IMR-90 (cell line): ENCODE measurements around the gene AHR. TPM values are rescaled to one million over a fixed set of nuclear protein-coding genes. Genes with fewer than 3 reads are reported as not detected.
"Not testable (repeated sequence)": the region's sequence is repeated elsewhere in the genome, so short reads cannot be mapped to it uniquely, and the experiment has no call there.

Source experiments
- ATAC-seq: fragments of 200-7000 bp; cut with Tn5 transposase; 2 replicates; pipeline ENCODE4 v1.9.1; 2020; ENCODE audit warnings: low read depth, mild to moderate bottlenecking, moderate library complexity
- BruUV-seq: library from RNA; stranded (reverse); fragments of 400-500 nt; replicated peaks from 2 replicates; lab custom pipeline; 2021; lab: Mats Ljungman, UMichigan
- CTCF ChIA-PET: fragments of 300-600 bp; formaldehyde crosslinking; extraction: SDS; loops from one replicate; lab custom pipeline; 2021; ENCODE audit warnings: antibody characterized with exemption; lab: Yijun Ruan, JAX
- POLR2A ChIA-PET: fragments of 300-600 bp; sonication (Branson Sonifier 250); formaldehyde crosslinking; loops from one replicate; lab custom pipeline; 2022; ENCODE audit warnings: antibody characterized with exemption; ENCODE audit not compliant: unreplicated experiment; lab: Charles Lee
- DNase-seq: peaks from one replicate; pipeline ENCODE4 v3.0.0; 2013
- H2AFZ ChIP-seq: replicated peaks from 2 replicates; pipeline ENCODE3; 2013; ENCODE audit warnings: low read length, mild to moderate bottlenecking; ENCODE audit not compliant: poor library complexity
- H2AK5ac ChIP-seq: 2 replicates; pipeline ENCODE4 v1.6.1; 2013; ENCODE audit warnings: low read depth, low read length, inconsistent platforms
- H2AK9ac ChIP-seq: replicated peaks from 2 replicates; pipeline ENCODE3; 2013; ENCODE audit warnings: mild to moderate bottlenecking, low read depth, low read length, moderate library complexity; ENCODE audit not compliant: poor library complexity
- H2BK120ac ChIP-seq: 2 replicates; pipeline ENCODE4 v1.6.1; 2013; ENCODE audit warnings: low read depth, low read length, inconsistent platforms
- H2BK15ac ChIP-seq: 3 replicates; pipeline ENCODE4 v1.6.1; 2013; ENCODE audit warnings: low read depth, low read length, inconsistent platforms
- H2BK20ac ChIP-seq: 2 replicates; pipeline ENCODE4 v1.6.1; 2013; ENCODE audit warnings: low read depth, mild to moderate bottlenecking, inconsistent platforms, low read length, moderate library complexity
- H2BK5ac ChIP-seq: 2 replicates; pipeline ENCODE4 v1.6.1; 2013; ENCODE audit warnings: mild to moderate bottlenecking, low read depth, low read length, inconsistent platforms; ENCODE audit not compliant: poor library complexity, severe bottlenecking
- H3K14ac ChIP-seq: replicated peaks from 2 replicates; pipeline ENCODE4 v1.6.1; 2013; ENCODE audit warnings: low read depth, low read length, inconsistent platforms
- H3K18ac ChIP-seq: 2 replicates; pipeline ENCODE4 v1.6.1; 2013; ENCODE audit warnings: low read depth, low read length, control low read depth
- H3K23ac ChIP-seq: 2 replicates; pipeline ENCODE4 v1.6.1; 2013; ENCODE audit warnings: low read depth, low read length, inconsistent platforms
- H3K27ac ChIP-seq: 2 replicates; pipeline ENCODE4 v1.5.1; 2013; ENCODE audit warnings: mild to moderate bottlenecking, control low read depth, low read length; ENCODE audit not compliant: insufficient read depth
- H3K27me3 ChIP-seq: 2 replicates; pipeline ENCODE4 v1.6.1; 2013; ENCODE audit warnings: low read length; ENCODE audit not compliant: control insufficient read depth, insufficient read depth
- H3K36me3 ChIP-seq: 2 replicates; pipeline ENCODE4 v1.6.1; 2013; ENCODE audit warnings: low read length, mixed read lengths; ENCODE audit not compliant: control insufficient read depth, insufficient read depth
- H3K4ac ChIP-seq: 2 replicates; pipeline ENCODE4 v1.6.1; 2013; ENCODE audit warnings: low read depth, low read length, inconsistent platforms
- H3K4me1 ChIP-seq: 2 replicates; pipeline ENCODE4 v1.6.1; 2013; ENCODE audit warnings: low read length, mixed read lengths; ENCODE audit not compliant: control insufficient read depth, insufficient read depth
- H3K4me2 ChIP-seq: 2 replicates; pipeline ENCODE4 v1.6.1; 2013; ENCODE audit warnings: low read depth, mild to moderate bottlenecking, control low read depth, low read length, moderate library complexity
- H3K4me3 ChIP-seq: 2 replicates; pipeline ENCODE4 v1.5.1; 2013; ENCODE audit warnings: low read depth, mild to moderate bottlenecking, control low read depth, low read length, moderate library complexity; ENCODE audit not compliant: insufficient read depth
- H3K56ac ChIP-seq: 2 replicates; pipeline ENCODE4 v1.6.1; 2013; ENCODE audit warnings: low read length, inconsistent platforms; ENCODE audit not compliant: insufficient read depth; ENCODE audit errors: extremely low read depth
- H3K79me1 ChIP-seq, 2 experiments: 2 replicates each; pipeline ENCODE4 v1.6.1; 2013; ENCODE audit warnings: low read length in 2 of 2, inconsistent platforms in 1 of 2, low read depth in 1 of 2
- H3K9ac ChIP-seq: 2 replicates; pipeline ENCODE4 v1.6.1; 2013; ENCODE audit warnings: low read depth, low read length, control low read depth
- H3K9me1 ChIP-seq: 2 replicates; pipeline ENCODE4 v1.6.1; 2013; ENCODE audit warnings: low read length, inconsistent platforms; ENCODE audit not compliant: insufficient read depth
- H3K9me3 ChIP-seq: 2 replicates; pipeline ENCODE4 v1.6.1; 2013; ENCODE audit warnings: low read length; ENCODE audit not compliant: control insufficient read depth, insufficient read depth
- H4K20me1 ChIP-seq: 2 replicates; pipeline ENCODE4 v1.6.1; 2013; ENCODE audit warnings: low read length, inconsistent platforms; ENCODE audit not compliant: insufficient read depth
- H4K5ac ChIP-seq: 2 replicates; pipeline ENCODE4 v1.6.1; 2013; ENCODE audit warnings: mild to moderate bottlenecking, low read depth, low read length, control low read depth
- H4K8ac ChIP-seq, 2 experiments: 2 replicates each; pipeline ENCODE4 v1.6.1; 2013; ENCODE audit warnings: low read depth in 2 of 2, low read length in 2 of 2, control low read depth in 1 of 2, inconsistent platforms in 1 of 2
- H4K91ac ChIP-seq: 2 replicates; pipeline ENCODE4 v1.6.1; 2013; ENCODE audit warnings: low read depth, low read length, inconsistent platforms; ENCODE audit not compliant: insufficient read depth
- BHLHE40 ChIP-seq: fragments of 150-350 bp; IDR thresholded peaks from 2 replicates; pipeline ENCODE4 v1.6.1; 2016; ENCODE audit warnings: mild to moderate bottlenecking, low read depth, low read length
- CEBPB ChIP-seq: IDR thresholded peaks from 2 replicates; pipeline ENCODE4 v1.6.1; 2012; ENCODE audit warnings: low read depth, low read length, improper control_type of control experiment
- WGBS, 2 experiments: methylation state at CpG; one replicate each; pipeline versions ENCODE4 v1.1.5 to v1.1.7; 2013; ENCODE audit warnings: missing lambda C conversion rate in 2 of 2; ENCODE audit not compliant: insufficient read length in 1 of 2; ENCODE audit errors: extremely low coverage in 2 of 2; 5-methylcytosine and 5-hydroxymethylcytosine counted together
- dilution Hi-C: fragments of 300-500 bp; cut with HindIII; formaldehyde crosslinking; loops from one replicate; pipeline ENCODE4 v1.14.3; 2018; ENCODE audit warnings: low sequenced_read_pairs; ENCODE audit not compliant: unreplicated experiment
- in situ Hi-C: fragments of 300-500 bp; cut with MboI; formaldehyde crosslinking; loops from 3 replicates; pipeline ENCODE4 v1.14.3; 2019; ENCODE audit warnings: low sequenced_read_pairs, inconsistent platforms, mixed read lengths
- intact Hi-C: fragments of 100-400 bp; cut with micrococcal nuclease; formaldehyde crosslinking; loops from 2 replicates; pipeline ENCODE4 v1.10.0; 2022
- polyA plus RNA-seq, 3 experiments: library from polyadenylated mRNA; depleted of rRNA; stranded (reverse); fragments of >200 nt; gene quantifications; 2 replicates each; pipeline ENCODE4 v1.2.3, GENCODE V29; 2012; ENCODE audit warnings: low replicate concordance in 1 of 3
- total RNA-seq: library from RNA; depleted of rRNA; stranded (reverse); fragments of >200 nt; gene quantifications from 2 replicates; pipeline ENCODE4 v1.2.3, GENCODE V29; 2012

Gene AHR
- total and polyA plus RNA-seq, 2 of the 4 experiments (the other 2 are of a cell fraction): 6.9 to 55.2 TPM

GRCh38 chr7:17392846-17393245 lies 94.4 kb downstream of the AHR start:
- Histone ChIP-seq H3K14ac (no peak overlapping the region), H4K91ac (no peak overlapping the region), H3K79me1 (no peaks in the 10 kb centered on the region), H3K4me3 (no peak overlapping the region), H3K56ac (no peak overlapping the region), H3K9me3 (peaks cover 6% of the 10 kb centered on the region), H3K4ac (no peak overlapping the region), H2BK5ac (no peak overlapping the region), H3K9me1 (no peaks in the 10 kb centered on the region), H4K8ac (no peak overlapping the region), H2AK5ac (no peak overlapping the region), H2BK120ac (no peak overlapping the region), H3K27ac (no peak overlapping the region), H2AFZ (no peak overlapping the region), H2BK15ac (no peak overlapping the region), H3K4me1 (no peaks in the 10 kb centered on the region), H3K9ac (no peak overlapping the region), H3K4me2 (no peak overlapping the region), H3K36me3 (no peaks in the 10 kb centered on the region), H3K23ac (no peak overlapping the region), H2AK9ac (no peak overlapping the region), H3K27me3 (no peaks in the 10 kb centered on the region), H4K5ac (no peak overlapping the region), H2BK20ac (no peak overlapping the region), H3K18ac (no peak overlapping the region), H4K20me1 (no peaks in the 10 kb centered on the region)
- dilution Hi-C loops (no loop called here), intact Hi-C loops (no loop called here), in situ Hi-C loops (no loop called here)
- ATAC-seq: peak; percentile 49
- no TSS peak for BruUV-seq
- DNase-seq: peak; percentile 86
- TF ChIP-seq BHLHE40: no peak
- peak; percentile 78 for TF ChIP-seq CEBPB
- POLR2A ChIA-PET: no interaction called here
- no CpG with 5 or more reads among the region's 1 CpG for WGBS, 2 experiments
- CTCF ChIA-PET: no interaction called here

DNA sequence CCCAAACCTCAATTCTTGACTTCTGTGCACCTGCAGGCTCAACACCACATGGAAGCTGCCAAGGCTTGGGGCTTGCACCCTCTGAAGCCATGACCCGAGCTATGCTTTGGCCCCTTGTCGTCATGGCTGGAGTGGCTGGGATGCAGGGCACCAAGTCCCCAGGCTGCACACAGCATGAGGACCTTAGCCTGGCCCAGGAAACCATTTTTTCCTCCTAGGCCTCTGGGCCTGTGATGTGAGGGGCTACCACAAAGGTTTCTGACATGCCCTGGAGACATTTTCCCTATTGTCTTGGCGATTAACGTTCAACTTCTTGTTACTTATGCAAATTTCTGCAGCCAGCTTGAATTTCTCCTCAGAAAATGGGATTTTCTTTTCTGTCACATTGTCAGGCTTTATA lies 96.1 kb downstream of the AHR start:
- H3K56ac ChIP-seq, BruUV-seq, POLR2A ChIA-PET, H2BK20ac ChIP-seq, H3K36me3 ChIP-seq, H2BK5ac ChIP-seq, H3K4me2 ChIP-seq, H3K27ac ChIP-seq, H3K18ac ChIP-seq, H3K4me1 ChIP-seq, H2BK120ac ChIP-seq, H2AK9ac ChIP-seq, H4K91ac ChIP-seq, H4K20me1 ChIP-seq, H3K14ac ChIP-seq, H2AK5ac ChIP-seq, H3K9me3 ChIP-seq, H3K4ac ChIP-seq, H2BK15ac ChIP-seq, H4K8ac ChIP-seq, H2AFZ ChIP-seq, intact Hi-C loops, H3K9me1 ChIP-seq, H3K9ac ChIP-seq, CTCF ChIA-PET, H3K4me3 ChIP-seq, ATAC-seq, in situ Hi-C loops, DNase-seq, H3K23ac ChIP-seq, H3K27me3 ChIP-seq, dilution Hi-C loops, H4K5ac ChIP-seq, H3K79me1 ChIP-seq: not testable (repeated sequence)
- 100% methylated on average over 2 of the region's 4 CpGs; no CpG with 5 or more reads in 1 of the 2 experiments for WGBS, 2 experiments
